Measurements from ENCODE around the gene C3orf20.
A peak's percentile ranks its signal among the peaks of the same experiment; 100 is the strongest.
"Not testable (repeated sequence)": the region's sequence is repeated elsewhere in the genome, so short reads cannot be mapped to it uniquely, and the experiment has no call there.

C3orf20 gene

GRCh38 chr3:14649466-14649865 lies 25.5 kb upstream of the C3orf20 start:
- no peak for DNase-seq (ENCODE audit: low spot score)
- FAIRE-seq, result no peak

GRCh38 chr3:14650193-14650592 lies 24.7 kb upstream of the C3orf20 start:
- no peak for DNase-seq (ENCODE audit: low spot score)
- FAIRE-seq, result no peak

GRCh38 chr3:14651440-14652251 lies 23.3 kb upstream of the C3orf20 start, which contains the start of gene CCDC174:
Gene CCDC174, plus strand, starts transcription at chr3:14651762. Its CDS starts 75 bp downstream, at chr3:14651837.
- peak; percentile 94 for DNase-seq (ENCODE audit: low spot score)
- FAIRE-seq, result peak; percentile 85

GRCh38 chr3:14652360-14652907 lies 22.5 kb upstream of the C3orf20 start:
- DNase-seq (ENCODE audit: low spot score); FAIRE-seq: not testable (repeated sequence)

- no peak for FAIRE-seq
- DNase-seq (ENCODE audit: low spot score), result no peak
Observed at GRCh38 chr3:14657579-14657978, 17.4 kb upstream of the C3orf20 start.

- no peak for DNase-seq (ENCODE audit: low spot score)
Observed at GRCh38 chr3:14658978-14659377, 16.0 kb upstream of the C3orf20 start.

GRCh38 chr3:14660942-14661341 lies 14.0 kb upstream of the C3orf20 start:
- DNase-seq (ENCODE audit: low spot score), result no peak
- FAIRE-seq, result no peak

More at GRCh38 chr3:14658978-14659377, 16.0 kb upstream of the C3orf20 start:
- FAIRE-seq, result no peak

- FAIRE-seq (no peak), DNase-seq (ENCODE audit: low spot score) (no peak)
Observed at GRCh38 chr3:14663396-14664135, 11.4 kb upstream of the C3orf20 start.

GRCh38 chr3:14664170-14664569 lies 10.8 kb upstream of the C3orf20 start:
- DNase-seq (ENCODE audit: low spot score), result no peak
- no peak for FAIRE-seq

- DNase-seq (ENCODE audit: low spot score) (no peak), FAIRE-seq (no peak)
Observed at GRCh38 chr3:14672588-14672987, 2.4 kb upstream of the C3orf20 start.

- no peak for FAIRE-seq
- DNase-seq (ENCODE audit: low spot score), result no peak
Observed at GRCh38 chr3:14676881-14677280, 1.9 kb downstream of the C3orf20 start.

GRCh38 chr3:14678015-14678503 lies 3.1 kb downstream of the C3orf20 start:
- DNase-seq (ENCODE audit: low spot score) (no peak), FAIRE-seq (no peak)

- no peak for DNase-seq (ENCODE audit: low spot score)
- no peak for FAIRE-seq
Observed at GRCh38 chr3:14680115-14680514, 5.2 kb downstream of the C3orf20 start.

GRCh38 chr3:14680716-14681115 lies 5.8 kb downstream of the C3orf20 start:
- DNase-seq (ENCODE audit: low spot score) (no peak), FAIRE-seq (no peak)

- FAIRE-seq, result no peak
- no peak for DNase-seq (ENCODE audit: low spot score)
Observed at GRCh38 chr3:14684447-14684846, 9.5 kb downstream of the C3orf20 start.

- DNase-seq (ENCODE audit: low spot score) (no peak), FAIRE-seq (no peak)
Observed at GRCh38 chr3:14685179-14685578, 10.2 kb downstream of the C3orf20 start.

GRCh38 chr3:14687360-14687759 lies 12.4 kb downstream of the C3orf20 start:
- FAIRE-seq, result no peak
- DNase-seq (ENCODE audit: low spot score), result no peak

- DNase-seq (ENCODE audit: low spot score), result no peak
- no peak for FAIRE-seq
Observed at GRCh38 chr3:14688525-14688924, 13.6 kb downstream of the C3orf20 start.

GRCh38 chr3:14689247-14689980 lies 14.5 kb downstream of the C3orf20 start:
- FAIRE-seq (no peak), DNase-seq (ENCODE audit: low spot score) (no peak)

GRCh38 chr3:14691239-14691638 lies 16.3 kb downstream of the C3orf20 start:
- no peak for DNase-seq (ENCODE audit: low spot score)
- no peak for FAIRE-seq

- DNase-seq (ENCODE audit: low spot score) (no peak), FAIRE-seq (no peak)
Observed at GRCh38 chr3:14691719-14692118, 16.8 kb downstream of the C3orf20 start.

Data from urothelium cell line (cell line).